NCI-H1694 treated with DMSO at 0.1 percent for 48 hours (cell line): ENCODE measurements around the gene SNCAIP.
A peak's percentile ranks its signal among the peaks of the same experiment; 100 is the strongest.

Source experiments
- DNase-seq: peaks from one replicate; lab custom pipeline; 2025; lab: John Stamatoyannopoulos, UW

Gene SNCAIP

DNA sequence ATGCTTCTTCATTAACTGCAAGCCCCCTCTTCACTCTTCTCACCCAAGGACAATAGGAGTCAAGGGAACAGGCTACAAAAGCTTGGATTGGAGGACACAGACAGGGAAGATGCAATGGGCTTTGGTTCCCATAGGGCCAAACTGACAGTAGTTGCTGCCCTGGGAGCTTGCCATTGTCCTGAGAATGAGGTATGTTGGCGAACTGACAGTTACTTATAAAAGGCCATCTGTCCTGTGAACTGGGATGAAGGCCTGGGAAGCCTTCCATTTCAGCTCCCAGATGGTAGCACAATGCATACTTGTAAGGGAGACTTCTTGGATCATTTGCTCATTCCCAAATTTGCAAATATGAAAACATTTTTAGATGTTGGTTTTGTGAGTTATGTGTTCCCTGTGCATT, 88.9 kb downstream of the SNCAIP start:
- DNase-seq: peak; percentile 56

DNA sequence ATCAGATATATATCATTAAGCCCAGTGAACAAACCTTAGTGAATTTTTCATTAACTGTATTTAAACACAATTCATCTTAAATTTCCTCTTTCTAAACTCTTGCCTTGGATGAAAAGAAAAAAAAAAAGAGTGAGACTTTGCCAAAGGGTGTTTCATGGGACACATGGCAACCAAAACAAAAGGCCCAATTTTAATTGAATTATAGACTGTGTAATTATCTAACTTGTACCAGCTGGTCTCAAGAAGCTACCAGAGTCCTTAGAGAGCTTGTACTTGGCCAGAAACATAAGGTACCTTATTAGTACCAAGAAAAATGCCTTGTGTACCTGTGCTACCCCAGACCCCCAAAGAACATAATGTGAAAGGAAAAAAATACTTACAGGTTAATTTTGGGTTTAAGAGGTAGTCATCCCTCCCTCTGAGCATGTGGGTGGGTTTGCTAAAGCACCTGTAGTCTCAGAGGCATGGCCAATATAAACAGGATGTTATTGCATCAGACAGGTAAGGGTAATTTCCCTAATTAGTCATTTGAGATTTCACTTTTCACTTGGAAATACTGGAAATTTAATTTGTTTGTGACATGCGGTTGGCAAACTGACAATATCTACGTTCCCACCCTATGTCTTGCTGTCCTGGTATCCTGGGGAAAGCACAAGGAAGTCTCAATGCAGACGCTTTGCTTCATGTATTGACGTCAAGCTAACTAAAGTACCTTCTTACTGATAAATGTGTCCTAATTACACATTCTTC, 90.1 kb downstream of the SNCAIP start:
- DNase-seq: peak; percentile 39

DNA sequence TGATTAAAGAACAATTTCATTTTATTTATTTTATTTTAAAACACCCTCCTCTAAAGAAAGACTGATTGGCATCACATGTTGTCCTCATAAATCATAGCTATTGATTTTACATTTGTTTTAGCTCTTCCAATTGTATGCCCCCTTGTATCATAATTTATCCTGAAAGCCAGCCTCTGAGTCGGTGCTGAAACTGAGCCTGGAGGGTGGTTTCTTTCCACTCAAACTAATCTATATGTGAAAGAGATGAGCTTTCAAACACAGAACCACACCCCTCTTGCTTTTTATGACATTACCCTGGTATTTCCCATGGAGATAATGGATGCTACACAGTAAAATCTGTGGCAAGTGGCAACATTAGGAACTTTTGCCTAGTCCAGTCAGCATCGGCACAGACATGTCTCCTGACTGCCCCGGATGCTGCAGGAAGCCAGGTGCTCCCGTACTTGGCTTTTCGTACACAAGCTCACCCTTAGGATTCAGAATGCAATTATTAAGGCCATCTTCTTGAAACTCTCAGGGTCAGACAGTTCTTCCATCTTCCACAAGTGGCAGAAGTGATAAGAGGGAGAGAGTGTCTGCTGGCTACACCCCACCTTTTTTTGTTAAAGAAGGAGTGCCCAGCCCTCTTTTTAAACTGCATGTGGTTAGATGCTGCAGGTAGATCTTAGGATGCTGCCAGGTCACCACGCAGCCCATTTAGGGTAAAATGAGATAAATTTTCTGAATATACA, 91.1 kb downstream of the SNCAIP start:
- DNase-seq: peak; percentile 25

DNA sequence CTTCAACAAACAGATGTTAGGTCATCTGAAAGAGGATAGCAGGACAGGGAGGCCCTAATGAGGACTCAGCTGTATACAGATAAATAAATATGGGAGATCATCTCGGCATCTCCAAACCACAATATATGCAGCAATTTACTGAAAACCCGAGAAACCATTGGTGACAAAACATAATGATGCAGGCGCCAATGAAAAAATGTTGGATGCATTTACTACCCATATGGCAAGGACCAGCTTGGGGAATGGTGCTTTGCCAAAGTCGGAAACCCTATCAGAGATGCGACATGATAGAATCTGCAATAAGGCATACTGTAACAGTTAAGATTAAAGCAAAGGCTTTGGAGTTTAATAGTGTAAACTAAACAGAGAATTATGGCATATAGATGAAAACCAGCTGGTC, 92.0 kb downstream of the SNCAIP start:
- peak; percentile 92 for DNase-seq

DNA sequence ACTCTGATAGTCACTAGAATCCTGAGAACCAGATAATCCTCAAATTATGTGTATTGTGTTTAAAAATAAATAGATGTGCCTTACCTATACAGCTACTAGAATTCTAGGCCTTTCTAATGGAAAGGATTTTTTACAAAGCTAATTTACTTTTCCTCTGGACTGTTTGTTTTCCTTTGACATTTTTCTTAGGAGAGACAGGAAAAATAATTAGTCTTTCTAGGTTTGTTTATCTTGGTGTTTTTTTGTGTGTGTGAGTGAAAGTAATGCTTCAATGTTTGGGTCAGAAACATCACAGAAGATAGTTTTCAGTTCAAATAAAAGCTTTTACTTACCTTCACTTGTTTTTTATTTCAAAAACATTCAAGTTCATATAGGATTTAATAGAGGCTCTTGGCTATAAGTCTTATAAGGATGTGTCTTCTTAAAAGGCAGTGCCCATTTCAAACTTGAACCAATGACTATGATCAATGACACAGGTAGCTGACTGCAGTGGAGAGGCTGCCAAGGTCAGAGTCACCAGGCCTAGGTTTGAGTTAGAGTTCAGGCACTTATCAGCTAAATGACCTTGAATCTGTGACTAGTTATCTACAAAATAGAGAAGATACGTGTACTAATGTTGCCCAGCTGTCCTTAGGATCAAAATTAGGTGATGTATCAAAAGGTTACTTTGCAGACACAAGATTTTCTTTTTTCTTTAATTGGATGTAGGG, 92.8 kb downstream of the SNCAIP start:
- no peak for DNase-seq

DNA sequence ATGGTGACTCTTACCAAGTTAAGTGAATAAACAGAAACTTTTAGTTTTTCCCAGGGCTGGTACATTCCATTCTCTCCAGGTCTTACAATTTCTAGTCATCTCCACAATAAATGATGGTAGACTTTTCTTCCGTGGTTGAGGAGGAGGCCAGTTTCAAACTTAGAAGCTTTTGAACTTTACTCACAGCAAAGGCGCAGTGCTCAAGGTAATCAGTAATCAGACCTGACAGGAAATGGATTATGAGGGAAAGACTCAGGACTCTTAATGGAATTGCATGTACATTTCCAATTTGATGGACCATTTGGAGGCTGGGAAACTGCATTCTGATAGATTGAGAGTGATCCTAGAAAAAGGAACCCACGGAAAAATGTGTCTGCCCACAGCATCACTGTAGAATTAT, 93.7 kb downstream of the SNCAIP start:
- no peak for DNase-seq

DNA sequence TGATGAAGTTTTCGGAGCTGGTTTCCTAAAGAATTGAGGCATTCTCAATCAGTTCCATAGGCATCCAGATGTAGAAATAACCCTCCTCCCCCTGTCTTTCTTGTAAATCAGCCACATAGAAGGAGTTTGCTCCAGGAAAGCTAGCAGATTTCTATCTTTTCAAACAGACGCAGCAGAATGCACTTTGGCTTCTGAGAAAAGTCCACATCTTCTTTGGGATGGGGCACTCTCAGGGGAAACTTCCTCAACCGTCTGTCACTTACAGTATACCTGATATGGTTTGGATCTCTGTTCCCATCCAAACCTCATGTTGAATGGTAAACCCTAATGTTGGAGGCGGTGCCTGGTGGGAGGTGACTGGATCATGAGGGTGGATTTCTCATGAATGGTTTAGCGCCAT, 94.1 kb downstream of the SNCAIP start:
- DNase-seq: no peak

DNA sequence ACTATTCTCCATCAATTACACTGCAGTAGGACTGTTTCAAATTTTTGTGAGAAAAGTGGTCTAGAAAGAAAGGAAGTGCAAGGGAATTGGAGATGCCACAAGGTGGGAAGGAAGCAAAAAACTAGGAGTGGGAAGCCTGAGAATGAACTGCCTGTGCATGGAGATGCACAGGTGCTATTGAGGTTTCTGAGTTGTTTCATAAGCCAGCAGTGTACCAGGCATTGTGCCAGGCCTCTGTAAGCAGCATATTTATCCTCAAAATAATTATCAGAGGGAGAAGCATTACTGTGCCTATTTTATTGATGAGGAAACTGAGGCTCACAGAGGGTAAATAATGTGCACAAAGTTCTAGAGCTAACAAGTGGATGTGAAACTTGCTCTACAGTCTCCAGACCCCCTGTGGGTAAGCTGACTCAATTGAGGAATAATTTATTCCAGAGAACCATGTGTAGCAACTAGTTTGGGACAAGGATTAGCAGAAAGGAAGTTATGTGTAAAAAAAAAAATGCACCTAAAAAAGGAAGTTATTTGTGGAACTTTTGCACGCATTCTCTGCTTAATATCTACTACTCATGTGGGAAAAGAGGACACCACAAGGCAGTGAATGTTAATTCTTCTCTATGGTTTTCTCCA, 96.7 kb downstream of the SNCAIP start:
- peak; percentile 37 for DNase-seq

DNA sequence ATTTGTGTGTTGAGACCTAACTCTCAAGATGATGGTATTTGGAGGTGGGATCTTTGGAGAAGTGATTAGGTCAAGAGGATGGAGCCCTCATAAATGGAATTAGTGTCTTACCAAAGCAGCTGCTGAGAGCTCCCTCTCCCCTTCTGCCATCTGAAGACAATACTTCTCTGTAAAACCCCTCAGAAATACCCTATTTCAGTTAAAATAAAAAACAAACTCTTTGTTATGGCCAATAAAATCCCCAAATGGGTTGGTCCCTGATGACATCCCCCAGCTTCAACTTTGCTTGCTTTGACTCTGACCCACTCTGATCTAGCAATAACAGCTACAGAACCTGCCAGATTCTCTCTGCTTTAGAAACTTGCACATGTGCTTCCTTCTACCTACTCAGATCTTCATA, 100.9 kb downstream of the SNCAIP start:
- DNase-seq: no peak

DNA sequence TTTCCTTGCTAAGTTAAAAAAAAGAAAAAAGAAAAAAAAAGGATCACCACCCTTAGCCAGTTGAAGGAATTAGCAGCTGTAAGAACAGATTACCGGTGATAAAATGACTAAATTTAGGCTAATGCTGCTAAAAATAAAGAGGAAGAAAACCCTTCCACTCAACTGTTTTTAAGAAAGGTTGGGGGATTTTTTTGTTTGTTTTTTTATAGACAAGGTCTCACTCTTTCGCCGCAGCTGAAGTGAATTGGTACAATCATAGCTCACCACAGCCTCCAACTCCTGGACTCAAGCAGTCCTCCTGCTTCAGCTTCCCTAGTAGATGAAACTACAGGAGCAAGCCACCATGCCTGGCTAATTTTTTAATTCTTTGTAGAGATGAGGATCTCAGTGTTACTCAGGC, 101.7 kb downstream of the SNCAIP start:
- no peak for DNase-seq

DNA sequence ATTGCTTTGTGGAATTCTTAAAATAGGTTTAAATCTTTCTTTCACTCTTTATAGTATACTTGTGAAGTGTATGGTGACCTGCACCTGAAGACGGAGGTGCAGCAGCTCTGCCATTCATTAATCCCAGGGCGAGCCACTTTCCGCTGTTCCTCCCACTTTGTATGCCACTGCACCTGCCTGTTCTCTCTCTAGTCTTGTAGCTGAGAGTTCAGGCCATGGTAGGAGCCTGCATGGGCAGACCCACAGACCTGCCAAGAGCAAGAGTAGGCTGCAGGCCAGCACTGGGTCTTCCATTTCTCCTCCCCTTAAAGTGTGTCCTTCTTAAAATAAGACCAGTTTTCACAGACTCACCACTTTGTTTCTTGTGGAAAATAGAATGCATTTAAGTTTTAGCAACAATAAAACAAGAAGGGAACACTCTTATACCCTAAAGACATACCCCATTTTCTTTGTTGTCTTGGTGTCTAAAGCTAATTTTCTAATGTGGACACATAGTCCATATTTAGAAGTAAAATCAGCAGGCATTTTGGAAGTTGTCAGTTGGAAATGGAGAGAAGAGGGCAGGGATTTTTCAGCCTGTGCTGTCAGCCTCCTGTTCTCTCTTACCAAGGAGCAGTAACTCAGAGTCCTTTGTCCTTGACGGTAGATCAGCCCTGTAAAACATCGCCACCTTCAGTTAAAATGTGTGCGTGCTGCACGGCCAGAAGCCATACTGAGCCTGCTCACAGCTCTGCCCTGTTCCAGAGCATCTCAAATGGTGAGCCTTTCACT, 103.2 kb downstream of the SNCAIP start:
- DNase-seq: peak; percentile 79

DNA sequence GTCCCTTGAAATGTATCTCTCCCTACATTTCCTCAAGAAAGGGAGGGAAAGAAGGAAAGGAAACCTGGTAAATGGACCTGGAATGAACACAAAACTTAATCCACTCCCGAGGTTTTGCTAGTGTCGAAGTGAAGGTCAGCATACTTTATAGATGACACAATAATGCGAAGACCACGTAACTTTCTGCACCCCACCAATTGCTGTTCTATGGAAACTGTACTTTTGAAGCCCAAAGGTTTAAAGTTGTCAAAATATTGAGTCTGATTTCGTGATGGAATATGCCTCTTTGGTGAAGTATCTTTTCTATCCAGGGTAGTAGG, 103.7 kb downstream of the SNCAIP start:
- no peak for DNase-seq

DNA sequence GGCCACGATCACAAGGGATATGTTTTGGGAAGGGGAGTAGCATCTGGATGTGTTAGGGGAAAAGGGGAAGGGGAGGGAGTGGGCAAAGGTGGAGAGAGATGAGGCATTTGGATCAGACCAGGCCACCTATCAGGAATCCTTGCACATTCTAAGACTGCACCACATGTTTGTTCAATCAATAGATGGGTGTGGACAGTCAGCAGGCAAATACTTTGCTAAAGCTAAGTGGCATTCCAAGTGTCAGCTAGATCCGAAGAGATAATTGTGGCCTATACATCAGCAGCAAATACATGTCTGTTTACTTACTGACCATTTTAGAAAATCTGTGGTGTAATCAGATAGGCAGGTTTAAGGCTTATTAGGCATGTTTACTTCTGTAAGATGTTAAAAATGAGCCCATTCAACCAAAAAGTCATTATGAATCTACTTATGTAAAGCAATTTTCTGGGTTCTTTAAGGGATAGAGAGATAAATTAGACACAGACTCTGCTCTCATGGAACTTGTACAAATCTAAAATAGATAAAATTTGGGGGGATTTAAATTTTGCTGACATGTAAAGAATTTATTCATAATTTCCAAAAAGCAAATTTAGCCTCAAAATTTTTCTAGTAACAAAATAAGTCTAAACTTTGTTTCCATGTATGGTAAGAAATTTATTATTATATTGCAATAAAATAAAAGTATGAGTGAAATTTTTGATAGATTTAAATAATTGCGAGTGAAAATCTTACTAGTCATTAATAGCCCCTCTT, 107.3 kb downstream of the SNCAIP start:
- DNase-seq: no peak

DNA sequence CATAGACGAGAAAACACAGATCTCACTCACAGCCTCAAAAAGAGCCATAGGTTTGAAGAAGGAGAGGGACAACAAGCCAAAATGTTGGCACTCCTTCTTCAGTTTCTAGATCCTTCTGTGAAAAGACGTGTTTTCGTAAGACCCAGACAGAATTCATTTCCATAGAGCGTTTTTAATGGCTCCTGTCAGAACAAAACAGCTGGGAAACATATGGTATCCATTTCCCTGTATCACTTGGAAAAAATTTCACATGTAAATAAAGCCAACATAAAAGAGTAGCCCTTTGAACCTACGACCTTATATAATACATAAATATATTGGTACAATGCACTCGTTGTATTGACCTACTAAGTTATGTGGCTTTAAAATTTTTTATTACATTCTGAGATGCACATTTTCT, 108.1 kb downstream of the SNCAIP start:
- no peak for DNase-seq

DNA sequence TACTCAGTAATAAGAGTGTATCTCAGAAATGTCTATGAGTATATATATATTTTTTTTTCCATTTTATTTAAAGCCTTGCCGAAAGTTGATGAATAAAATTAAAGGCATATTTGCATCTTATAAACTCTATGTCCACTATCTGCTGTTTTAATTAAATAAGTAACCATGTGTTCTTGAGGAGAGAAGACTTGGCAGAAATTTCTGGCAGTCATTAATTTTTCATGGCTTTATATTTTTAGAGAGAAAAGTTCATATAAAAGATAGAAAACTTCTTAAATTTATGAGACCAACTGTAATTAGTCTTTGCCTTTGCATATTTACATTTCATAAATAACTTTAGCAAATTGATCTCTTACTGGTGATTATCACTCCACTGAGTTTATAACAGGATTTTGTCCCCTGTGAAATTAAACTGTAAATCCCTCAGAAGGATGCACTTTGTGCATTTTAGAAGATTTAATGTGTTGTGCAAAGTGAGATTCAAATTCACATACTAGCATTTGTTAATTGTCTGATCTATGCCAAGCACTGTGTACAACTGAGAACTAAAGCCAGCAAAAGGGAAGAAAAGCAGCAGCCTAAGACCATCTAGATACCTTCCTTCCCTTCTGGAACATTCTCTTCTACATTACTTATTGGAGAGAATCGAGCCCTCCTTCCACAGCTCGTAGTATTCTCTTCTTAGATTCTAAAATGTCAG, 108.7 kb downstream of the SNCAIP start:
- DNase-seq: no peak

DNA sequence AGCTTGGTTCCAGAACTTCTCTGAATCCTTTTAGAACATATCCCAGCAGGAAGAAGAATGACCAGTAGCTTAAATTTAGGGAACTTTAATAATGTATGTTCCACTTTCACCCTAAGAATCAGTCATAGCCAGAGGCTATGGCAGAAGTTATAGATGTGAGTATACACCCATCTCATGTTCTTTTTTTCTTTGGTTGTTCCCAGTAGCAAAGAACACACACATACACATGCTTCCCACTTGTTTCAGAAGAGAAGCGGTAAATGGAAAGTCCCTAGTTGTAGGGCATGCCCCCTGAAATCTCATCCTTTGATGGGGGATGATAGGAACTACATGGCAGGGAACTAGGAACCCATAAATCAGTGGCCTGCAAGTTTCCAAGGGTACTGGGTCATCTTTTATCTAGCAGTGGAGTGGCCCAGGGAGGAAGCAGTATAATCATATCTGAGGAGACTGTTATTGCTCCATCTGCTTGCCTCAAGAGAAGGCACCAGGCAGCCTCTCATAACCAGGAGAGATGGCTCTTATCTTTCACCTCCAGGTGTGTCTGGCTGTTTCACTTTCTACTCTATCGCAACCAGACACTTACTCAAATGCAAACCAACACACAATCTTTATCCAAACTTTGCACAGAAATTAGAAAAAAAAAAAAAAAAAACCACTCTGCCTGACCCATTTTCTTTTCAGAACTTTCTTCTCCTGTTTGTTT, 109.5 kb downstream of the SNCAIP start:
- DNase-seq: no peak

DNA sequence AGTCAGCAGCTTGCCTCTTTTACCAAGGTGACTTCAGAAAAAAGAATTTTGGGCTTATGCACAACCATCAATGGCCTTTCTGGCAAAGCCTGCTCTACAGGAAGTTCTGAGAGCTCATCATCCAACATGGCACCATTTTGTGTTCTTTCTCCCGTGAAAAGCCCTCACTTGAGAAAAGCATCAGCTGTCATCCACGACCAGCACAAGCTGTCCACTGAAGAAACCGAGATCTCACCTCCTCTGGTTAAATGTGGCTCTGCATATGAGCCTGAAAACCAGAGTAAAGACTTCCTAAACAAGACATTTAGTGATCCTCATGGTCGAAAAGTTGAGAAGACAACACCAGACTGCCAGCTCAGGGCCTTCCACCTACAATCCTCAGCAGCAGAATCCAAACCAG, 111.2 kb downstream of the SNCAIP start:
- no peak for DNase-seq

DNA sequence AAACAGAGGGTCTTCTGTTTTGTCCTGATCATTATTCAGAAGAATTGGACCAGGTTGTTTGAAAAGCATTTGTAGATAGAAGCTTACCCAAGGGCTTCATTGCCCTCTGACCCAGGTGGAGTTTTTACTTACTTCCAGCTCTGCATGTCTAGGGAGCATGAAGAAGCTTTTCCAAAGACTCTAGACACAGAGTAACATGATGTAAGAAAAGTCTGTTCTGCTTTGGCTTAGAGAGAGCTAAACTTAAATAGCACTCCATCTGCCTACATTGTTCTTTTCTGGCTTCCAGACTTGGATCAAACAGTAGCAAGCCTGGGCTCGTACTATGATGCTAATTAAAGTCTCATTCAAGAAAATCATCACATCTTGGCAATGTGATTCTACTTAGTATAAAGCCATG, 112.1 kb downstream of the SNCAIP start:
- no peak for DNase-seq

DNA sequence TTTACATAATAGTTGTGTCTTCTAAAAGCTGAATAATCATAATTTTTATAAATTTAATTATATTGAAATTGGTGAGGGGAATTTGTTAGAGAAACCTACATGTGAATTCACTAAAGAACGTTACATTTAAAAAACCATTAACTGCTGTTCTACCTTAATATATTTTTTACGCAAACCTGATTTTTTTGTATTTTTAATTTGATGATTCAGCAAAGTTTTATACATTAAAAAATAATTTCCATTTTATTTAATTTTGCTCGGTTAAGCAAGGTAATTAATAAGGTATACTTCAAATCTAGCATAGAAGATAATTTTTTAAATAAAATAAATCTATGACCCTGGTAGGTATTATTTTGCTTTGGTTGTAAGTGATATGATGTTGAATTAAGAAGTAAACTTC, 114.3 kb downstream of the SNCAIP start:
- no peak for DNase-seq

DNA sequence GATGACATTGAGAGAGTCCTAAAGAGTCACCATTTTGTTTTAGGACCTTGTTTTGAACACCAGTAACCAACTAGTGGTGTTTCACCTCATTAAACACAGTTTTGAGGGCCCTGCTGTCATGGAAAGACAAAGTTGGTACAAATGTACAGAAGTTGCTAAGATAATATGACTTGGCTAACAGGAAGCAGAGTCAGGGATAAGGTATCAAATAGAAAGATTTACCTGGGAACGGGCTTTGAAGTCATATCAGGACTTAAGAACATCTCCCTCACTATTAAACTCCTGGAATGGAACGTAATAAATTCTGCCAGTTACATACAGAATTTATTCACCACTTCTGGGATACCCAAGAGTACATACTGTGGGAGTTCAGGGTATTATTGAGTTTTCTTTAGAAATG, 115.6 kb downstream of the SNCAIP start:
- no peak for DNase-seq
